ENCODE results near the gene ZDHHC8. TPM values are rescaled to one million over a fixed set of nuclear protein-coding genes. Genes with fewer than 3 reads are reported as not detected.

ZDHHC8 gene
- total RNA-seq, 6 experiments from 2014 or later = 11.4 to 39.0 (median 28.7) TPM

DNA sequence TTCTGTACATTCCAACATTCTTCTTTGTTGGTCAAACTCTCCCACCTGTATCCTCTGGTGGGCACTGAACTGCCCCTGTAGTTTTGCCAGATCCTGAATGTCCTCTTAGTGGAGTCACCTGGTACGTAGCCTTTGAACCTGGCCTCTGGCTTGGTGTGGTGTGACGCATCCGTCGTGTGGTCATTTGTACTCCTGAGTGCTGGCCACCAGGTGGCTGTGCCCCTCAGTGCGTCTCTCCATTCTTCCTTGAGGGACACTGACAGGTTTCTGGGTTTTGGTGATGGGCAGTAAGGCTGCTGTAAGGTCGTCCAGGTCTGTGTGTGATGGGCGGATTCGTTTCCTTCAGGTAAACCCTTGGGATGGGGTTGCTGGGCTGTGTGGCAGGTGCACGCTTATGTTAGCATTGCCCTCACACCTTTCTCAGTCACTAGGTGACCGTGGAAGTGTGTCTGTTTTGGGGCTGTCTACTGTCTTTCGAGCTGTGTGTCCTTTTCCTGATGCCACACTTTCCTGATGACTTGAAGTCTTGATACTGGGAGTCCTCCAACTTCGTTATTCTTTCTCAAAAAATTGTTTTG, 29.3 kb upstream of the ZDHHC8 start:
- WGBS (ENCODE audit: insufficient coverage, low coverage, low lambda C conversion rate, missing lambda C conversion rate) = 58% methylated on average over 8 of the region's 12 CpGs
- intact Hi-C loops (cut with DNase I) = no loop called here
- H3K36me3 ChIP-seq = peaks cover 6 to 38% (median 23%) of the 10 kb centered on the region in 4 donors
- DNase-seq (peak; percentile 52 to 76 (median 71)), ATAC-seq (peak; percentile 81 to 91 (median 84))
- TF ChIP-seq POLR2A (IDR thresholded peaks at IDR 0.05) = no peak
- TF ChIP-seq, protein P1, sequence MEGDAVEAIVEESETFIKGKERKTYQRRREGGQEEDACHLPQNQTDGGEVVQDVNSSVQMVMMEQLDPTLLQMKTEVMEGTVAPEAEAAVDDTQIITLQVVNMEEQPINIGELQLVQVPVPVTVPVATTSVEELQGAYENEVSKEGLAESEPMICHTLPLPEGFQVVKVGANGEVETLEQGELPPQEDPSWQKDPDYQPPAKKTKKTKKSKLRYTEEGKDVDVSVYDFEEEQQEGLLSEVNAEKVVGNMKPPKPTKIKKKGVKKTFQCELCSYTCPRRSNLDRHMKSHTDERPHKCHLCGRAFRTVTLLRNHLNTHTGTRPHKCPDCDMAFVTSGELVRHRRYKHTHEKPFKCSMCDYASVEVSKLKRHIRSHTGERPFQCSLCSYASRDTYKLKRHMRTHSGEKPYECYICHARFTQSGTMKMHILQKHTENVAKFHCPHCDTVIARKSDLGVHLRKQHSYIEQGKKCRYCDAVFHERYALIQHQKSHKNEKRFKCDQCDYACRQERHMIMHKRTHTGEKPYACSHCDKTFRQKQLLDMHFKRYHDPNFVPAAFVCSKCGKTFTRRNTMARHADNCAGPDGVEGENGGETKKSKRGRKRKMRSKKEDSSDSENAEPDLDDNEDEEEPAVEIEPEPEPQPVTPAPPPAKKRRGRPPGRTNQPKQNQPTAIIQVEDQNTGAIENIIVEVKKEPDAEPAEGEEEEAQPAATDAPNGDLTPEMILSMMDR (IDR thresholded peaks at IDR 0.05) = peak; percentile 23 to 42 (median 36)
- H3K27ac ChIP-seq = peak overlapping the region in 2 of 3 donors; percentile 36 to 73
- H3K4me1 ChIP-seq = peaks cover 0 to 21% (median 9%) of the 10 kb centered on the region in 4 donors
- no peaks in the 10 kb centered on the region for H3K27me3 ChIP-seq
- no peak overlapping the region for H3K4me3 ChIP-seq
- no peaks in the 10 kb centered on the region for H3K9me3 ChIP-seq

GRCh38 chr22:20105456-20106204, 26.0 kb upstream of the ZDHHC8 start:
- DNase-seq (peak in 2 of 3 donors; percentile 5 to 33), ATAC-seq (no peak)
- TF ChIP-seq, protein P1 (IDR thresholded peaks at IDR 0.05) = no peak
- TF ChIP-seq POLR2A (IDR thresholded peaks at IDR 0.05) = no peak
- intact Hi-C loops (cut with DNase I) = no loop called here
- Histone ChIP-seq H3K4me3 (no peak overlapping the region), H3K9me3 (no peaks in the 10 kb centered on the region), H3K36me3 (peaks cover 6 to 52% (median 20%) of the 10 kb centered on the region in 4 donors), H3K27ac (peak overlapping the region in 1 of 3 donors; percentile 51), H3K4me1 (peaks cover 0 to 21% (median 9%) of the 10 kb centered on the region in 4 donors), H3K27me3 (no peaks in the 10 kb centered on the region)
- 100% methylated on average over 4 of the region's 7 CpGs for WGBS (ENCODE audit: insufficient coverage, low coverage, low lambda C conversion rate, missing lambda C conversion rate)

- Histone ChIP-seq H3K4me3 (no peak overlapping the region), H3K4me1 (peaks cover 0 to 21% (median 9%) of the 10 kb centered on the region in 4 donors), H3K36me3 (peaks cover 6 to 59% (median 24%) of the 10 kb centered on the region in 4 donors), H3K27ac (no peak overlapping the region), H3K9me3 (no peaks in the 10 kb centered on the region), H3K27me3 (no peaks in the 10 kb centered on the region)
- TF ChIP-seq, protein P1 (IDR thresholded peaks at IDR 0.05) = no peak
- no peak for TF ChIP-seq POLR2A (IDR thresholded peaks at IDR 0.05)
- ATAC-seq = no peak
- intact Hi-C loops (cut with DNase I) = no loop called here
- WGBS (ENCODE audit: insufficient coverage, low coverage, low lambda C conversion rate, missing lambda C conversion rate) = 40% methylated on average over 1 of the region's 20 CpGs
- DNase-seq = peak in 2 of 3 donors; percentile 13 to 41
Observed at GRCh38 chr22:20106205-20106848, 25.3 kb upstream of the ZDHHC8 start.

DNA sequence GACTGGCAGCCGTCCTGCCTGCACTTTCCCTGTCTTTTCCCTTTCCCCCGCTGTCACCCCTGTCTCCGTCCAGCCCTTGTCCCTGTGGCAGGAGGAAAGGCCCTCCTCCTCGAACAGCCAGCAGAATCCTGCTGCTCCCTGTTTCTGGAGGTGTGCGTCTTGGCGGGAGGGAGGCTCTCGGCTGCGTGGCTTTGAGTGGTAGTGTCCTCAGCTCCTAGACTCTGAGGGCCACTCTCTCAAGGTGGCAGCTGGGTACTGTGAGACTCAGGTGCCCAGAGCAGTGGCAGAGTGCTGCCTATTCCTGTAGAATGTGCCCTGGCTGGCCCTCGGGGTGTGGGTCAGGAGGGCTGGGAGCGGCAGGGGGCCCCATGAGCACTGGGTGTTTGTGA, 24.8 kb upstream of the ZDHHC8 start:
- DNase-seq (peak in 1 of 3 donors; percentile 40), ATAC-seq (no peak)
- Histone ChIP-seq H3K9me3 (no peaks in the 10 kb centered on the region), H3K27ac (no peak overlapping the region), H3K4me1 (peaks cover 0 to 18% (median 7%) of the 10 kb centered on the region in 4 donors), H3K27me3 (no peaks in the 10 kb centered on the region), H3K4me3 (no peak overlapping the region), H3K36me3 (peaks cover 6 to 61% (median 24%) of the 10 kb centered on the region in 4 donors)
- no peak for TF ChIP-seq POLR2A (IDR thresholded peaks at IDR 0.05)
- TF ChIP-seq, protein P1 (IDR thresholded peaks at IDR 0.05) = no peak
- WGBS (ENCODE audit: insufficient coverage, low coverage, low lambda C conversion rate, missing lambda C conversion rate) = 96% methylated on average over 4 of the region's 10 CpGs
- intact Hi-C loops (cut with DNase I) = no loop called here

All from right lobe of liver (tissue), 6 donors.